Right kidney (tissue), 1 donor: ENCODE results near the gene GPR153.

Source experiments
- DNase-seq: peaks from one replicate; pipeline ENCODE4 v3.0.0-alpha.2; 2016

GPR153 gene

GRCh38 chr1:6287431-6287886 is 26.6 kb upstream of the GPR153 start:
- DNase-seq = no peak

- DNase-seq = no peak
These were observed 26.1 kb upstream of the GPR153 start for GRCh38 chr1:6287029-6287428.

- no peak for DNase-seq
These were observed 25.4 kb upstream of the GPR153 start for GRCh38 chr1:6286266-6286665.

GRCh38 chr1:6285336-6285735 is 24.4 kb upstream of the GPR153 start:
- DNase-seq = no peak

- no peak for DNase-seq
These were observed 21.8 kb upstream of the GPR153 start for GRCh38 chr1:6282577-6283270.

- DNase-seq = no peak
These were observed 20.9 kb upstream of the GPR153 start for GRCh38 chr1:6281511-6282402.

- no peak for DNase-seq
These were observed 20.0 kb upstream of the GPR153 start for GRCh38 chr1:6280761-6281451.

GRCh38 chr1:6279613-6280383 is 18.9 kb upstream of the GPR153 start:
- DNase-seq = peak; percentile 41

GRCh38 chr1:6279066-6279465 is 18.2 kb upstream of the GPR153 start:
- no peak for DNase-seq

GRCh38 chr1:6278263-6278662 is 17.4 kb upstream of the GPR153 start:
- no peak for DNase-seq

- peak; percentile 35 for DNase-seq
These were observed 16.1 kb upstream of the GPR153 start for GRCh38 chr1:6276811-6277555.

- peak; percentile 74 for DNase-seq
These were observed 15.2 kb upstream of the GPR153 start for GRCh38 chr1:6275826-6276782.

GRCh38 chr1:6274622-6275139 is 13.8 kb upstream of the GPR153 start:
- DNase-seq = no peak

- DNase-seq = no peak
These were observed 13.2 kb upstream of the GPR153 start for GRCh38 chr1:6274102-6274501.

- peak; percentile 54 for DNase-seq
These were observed 12.5 kb upstream of the GPR153 start for GRCh38 chr1:6273380-6273891.

GRCh38 chr1:6272868-6273267 is 12.0 kb upstream of the GPR153 start:
- peak; percentile 29 for DNase-seq

GRCh38 chr1:6272452-6272851 is 11.6 kb upstream of the GPR153 start:
- DNase-seq = no peak

- peak; percentile 52 for DNase-seq
These were observed 10.7 kb upstream of the GPR153 start for GRCh38 chr1:6271554-6271953.

- DNase-seq = no peak
These were observed 10.1 kb upstream of the GPR153 start for GRCh38 chr1:6271006-6271405.

- DNase-seq = no peak
These were observed 9.5 kb upstream of the GPR153 start for GRCh38 chr1:6270401-6270800.
